Left ventricle myocardium inferior (tissue), 1 donor: ENCODE results near the gene UBE2QL1. TPM values are rescaled to one million over a fixed set of nuclear protein-coding genes. Genes with fewer than 3 reads are reported as not detected.

Experiments used
- DNase-seq: peaks from one replicate; pipeline ENCODE4 v3.0.0-alpha.2; 2020
- H3K27ac ChIP-seq: fragments of 200-600 bp; replicated peaks from 2 replicates; pipeline ENCODE4 v1.8.0; 2021
- H3K27me3 ChIP-seq: fragments of 200-600 bp; 2 replicates; pipeline ENCODE4 v1.8.0; 2021; ENCODE audit warnings: low read depth
- H3K36me3 ChIP-seq: fragments of 200-600 bp; 2 replicates; pipeline ENCODE4 v1.8.0; 2021
- H3K4me1 ChIP-seq: fragments of 200-600 bp; 2 replicates; pipeline ENCODE4 v1.8.0; 2021
- H3K4me3 ChIP-seq: fragments of 200-600 bp; 2 replicates; pipeline ENCODE4 v1.8.0; 2021; ENCODE audit warnings: mild to moderate bottlenecking, moderate library complexity
- H3K9me3 ChIP-seq: fragments of 200-600 bp; replicated peaks from 2 replicates; pipeline ENCODE4 v1.8.0; 2021
- intact Hi-C: fragments of 100-400 bp; cut with micrococcal nuclease; formaldehyde crosslinking; loops from one replicate; pipeline ENCODE4 v1.11.0; 2022
- total RNA-seq: library from RNA; stranded (reverse); fragmentation: NEBNext Ultra II Directional; extraction: Animal tissue kit (Norgen Biotek cat#: 25700); gene quantifications from one replicate; pipeline ENCODE4 v1.2.1, GENCODE V29; 2021
- TF ChIP-seq, protein P1 (sequence below): fragments of 200-600 bp; IDR thresholded peaks from 2 replicates; pipeline ENCODE4 v1.8.0; 2021; ENCODE audit warnings: antibody characterized with exemption, mild to moderate bottlenecking, borderline replicate concordance
- donor health status: DM: no; HTN: yes; CAD: no; lungs with severe emphysema.

UBE2QL1 gene
- total RNA-seq, 1 donor from 2014 or later: 25.5 TPM

DNA sequence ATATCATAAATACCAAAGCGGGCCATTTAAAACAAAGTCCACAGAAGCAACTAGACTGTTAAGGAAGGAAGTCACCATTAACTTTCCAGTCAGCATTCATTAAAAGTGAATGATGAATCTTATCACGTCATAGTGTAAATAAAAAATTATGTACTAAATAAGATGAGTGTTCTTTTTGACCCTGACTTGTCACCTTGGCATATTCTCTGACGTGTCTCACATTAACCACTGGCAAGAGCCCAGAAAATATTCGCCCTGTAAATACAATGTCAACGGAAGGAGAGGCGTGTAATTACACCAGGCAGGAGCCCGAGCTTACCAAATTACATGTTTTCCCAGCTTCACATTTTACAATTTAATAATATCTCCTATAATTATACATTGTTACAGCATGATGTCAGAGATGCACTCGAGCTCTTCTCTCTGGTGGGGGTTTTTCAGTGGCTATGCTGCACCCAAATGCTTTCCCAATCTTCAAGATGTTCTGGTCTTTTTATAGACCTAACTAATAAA, 29.3 kb upstream of the UBE2QL1 start:
- no peaks in the 10 kb centered on the region for H3K9me3 ChIP-seq
- H3K27ac ChIP-seq: peak overlapping the region; percentile 18
- intact Hi-C loops: no loop called here
- TF ChIP-seq, protein P1, sequence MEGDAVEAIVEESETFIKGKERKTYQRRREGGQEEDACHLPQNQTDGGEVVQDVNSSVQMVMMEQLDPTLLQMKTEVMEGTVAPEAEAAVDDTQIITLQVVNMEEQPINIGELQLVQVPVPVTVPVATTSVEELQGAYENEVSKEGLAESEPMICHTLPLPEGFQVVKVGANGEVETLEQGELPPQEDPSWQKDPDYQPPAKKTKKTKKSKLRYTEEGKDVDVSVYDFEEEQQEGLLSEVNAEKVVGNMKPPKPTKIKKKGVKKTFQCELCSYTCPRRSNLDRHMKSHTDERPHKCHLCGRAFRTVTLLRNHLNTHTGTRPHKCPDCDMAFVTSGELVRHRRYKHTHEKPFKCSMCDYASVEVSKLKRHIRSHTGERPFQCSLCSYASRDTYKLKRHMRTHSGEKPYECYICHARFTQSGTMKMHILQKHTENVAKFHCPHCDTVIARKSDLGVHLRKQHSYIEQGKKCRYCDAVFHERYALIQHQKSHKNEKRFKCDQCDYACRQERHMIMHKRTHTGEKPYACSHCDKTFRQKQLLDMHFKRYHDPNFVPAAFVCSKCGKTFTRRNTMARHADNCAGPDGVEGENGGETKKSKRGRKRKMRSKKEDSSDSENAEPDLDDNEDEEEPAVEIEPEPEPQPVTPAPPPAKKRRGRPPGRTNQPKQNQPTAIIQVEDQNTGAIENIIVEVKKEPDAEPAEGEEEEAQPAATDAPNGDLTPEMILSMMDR: no peak
- no peak overlapping the region for H3K4me3 ChIP-seq
- no peaks in the 10 kb centered on the region for H3K4me1 ChIP-seq
- DNase-seq: no peak
- H3K36me3 ChIP-seq: no peaks in the 10 kb centered on the region
- no peaks in the 10 kb centered on the region for H3K27me3 ChIP-seq

DNA sequence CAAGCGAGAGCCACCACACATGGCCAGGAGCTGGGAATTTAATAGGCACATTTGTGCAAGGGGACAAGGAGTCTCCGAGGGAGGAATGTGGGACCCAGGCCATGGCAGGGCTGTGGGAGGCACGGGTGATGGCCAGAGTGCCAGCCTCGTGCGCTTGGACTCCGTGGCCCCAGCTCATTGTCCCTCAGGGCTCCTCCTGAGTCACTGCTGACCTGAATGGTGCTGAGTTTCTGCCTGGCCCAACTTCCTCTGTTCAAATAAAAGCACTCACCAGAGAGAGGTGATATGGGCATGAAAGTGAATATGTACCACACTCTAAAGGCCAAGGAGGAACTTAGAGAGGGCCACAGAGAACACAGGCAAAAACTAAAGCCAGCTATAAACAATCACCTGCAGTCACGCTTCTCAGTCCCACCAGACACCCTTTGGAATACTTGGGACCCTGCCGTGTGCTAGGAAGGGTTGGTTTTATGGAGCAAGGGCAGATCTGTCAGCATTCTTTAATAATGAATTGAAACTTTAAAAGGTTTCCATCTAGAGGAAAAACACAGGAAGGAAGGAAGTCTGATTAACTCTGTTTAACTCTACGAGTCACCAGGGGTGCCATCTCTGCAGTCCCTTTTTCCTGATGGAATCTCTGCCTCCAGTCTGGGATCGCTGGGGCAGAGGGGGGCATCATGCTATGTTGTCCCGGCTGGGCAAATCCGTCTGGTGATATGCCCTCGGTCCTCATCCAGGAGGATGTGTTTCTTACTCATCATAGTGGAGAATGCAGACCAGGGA, 25.1 kb upstream of the UBE2QL1 start:
- Histone ChIP-seq H3K4me1 (no peaks in the 10 kb centered on the region), H3K36me3 (no peaks in the 10 kb centered on the region), H3K27me3 (peaks cover 15% of the 10 kb centered on the region), H3K4me3 (no peak overlapping the region), H3K9me3 (no peaks in the 10 kb centered on the region), H3K27ac (no peak overlapping the region)
- DNase-seq: no peak
- intact Hi-C loops: no loop called here
- TF ChIP-seq, protein P1: no peak

DNA sequence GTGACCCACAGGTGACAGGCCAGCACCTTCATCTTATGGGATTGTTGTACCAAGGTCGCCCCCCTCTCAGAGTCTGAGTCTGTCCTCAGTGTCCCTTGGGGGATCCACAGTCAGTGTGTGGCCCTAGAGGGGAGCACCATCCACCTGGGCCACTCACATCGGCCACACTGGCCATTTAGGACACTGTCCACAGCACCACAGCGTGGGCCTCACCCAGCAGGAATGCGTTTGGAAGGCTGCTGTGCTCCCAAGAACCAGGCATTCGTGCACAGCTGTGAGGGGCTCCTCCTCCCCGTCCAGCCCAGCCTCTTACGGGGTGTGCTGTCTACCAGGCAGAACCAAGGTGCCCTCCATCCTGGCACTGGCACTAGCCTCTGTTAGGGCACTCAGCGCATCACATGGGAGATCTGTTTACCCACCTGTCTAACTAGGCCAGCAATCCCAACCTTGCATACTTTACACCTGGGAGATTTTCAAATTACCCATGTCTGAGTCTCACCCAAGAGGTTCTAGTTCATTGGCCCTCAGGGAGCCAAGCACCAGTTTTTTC, 24.5 kb upstream of the UBE2QL1 start:
- peaks cover 15% of the 10 kb centered on the region for H3K27me3 ChIP-seq
- H3K36me3 ChIP-seq: no peaks in the 10 kb centered on the region
- DNase-seq: no peak
- H3K4me1 ChIP-seq: no peaks in the 10 kb centered on the region
- no peak overlapping the region for H3K4me3 ChIP-seq
- no peak overlapping the region for H3K27ac ChIP-seq
- TF ChIP-seq, protein P1: no peak
- H3K9me3 ChIP-seq: no peaks in the 10 kb centered on the region
- intact Hi-C loops: no loop called here

DNA sequence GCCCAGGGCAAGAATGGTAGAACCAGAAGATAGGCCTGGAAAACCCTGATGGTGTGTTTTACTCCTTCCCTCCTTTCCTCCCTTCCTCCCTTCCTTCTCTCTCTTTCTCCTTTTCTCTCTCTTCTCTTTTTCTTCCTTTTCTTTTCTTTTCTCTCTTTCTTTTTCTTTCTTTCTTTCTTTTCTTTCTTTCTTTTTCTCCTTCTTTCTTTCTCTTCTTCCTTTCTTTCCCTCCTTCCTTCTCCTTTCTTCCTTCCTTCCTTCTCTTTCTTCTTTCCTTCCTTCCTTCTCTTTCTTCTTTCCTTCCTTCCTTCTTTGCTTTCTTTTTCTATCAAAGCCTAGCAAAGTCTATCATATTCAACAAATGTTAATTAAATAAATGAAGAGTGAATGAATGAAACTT, 24.0 kb upstream of the UBE2QL1 start:
- intact Hi-C loops: no loop called here
- Histone ChIP-seq H3K36me3 (no peaks in the 10 kb centered on the region), H3K4me1 (peaks cover under 1% of the 10 kb centered on the region), H3K27me3 (peaks cover 17% of the 10 kb centered on the region), H3K27ac (no peak overlapping the region), H3K4me3 (no peak overlapping the region), H3K9me3 (no peaks in the 10 kb centered on the region)
- no peak for DNase-seq
- TF ChIP-seq, protein P1: no peak

DNA sequence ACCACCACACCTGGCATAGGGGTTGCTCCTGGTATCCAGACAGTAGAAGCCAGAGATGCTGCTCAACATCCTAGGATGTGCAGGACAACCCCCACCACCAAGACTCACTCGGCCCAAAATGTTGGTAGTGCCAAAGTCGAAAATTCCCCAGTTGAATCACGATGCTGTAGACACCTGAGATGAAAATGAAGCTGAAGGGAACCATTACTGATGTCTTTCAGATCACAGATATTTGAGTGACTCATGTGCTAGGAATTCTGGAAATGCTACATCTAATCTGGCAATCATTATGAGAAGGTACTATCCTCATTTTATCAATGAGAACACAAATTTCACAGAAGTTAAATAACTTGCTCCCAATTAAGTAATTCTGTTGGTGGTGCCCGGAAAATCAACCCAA, 21.0 kb upstream of the UBE2QL1 start:
- TF ChIP-seq, protein P1: no peak
- Histone ChIP-seq H3K4me3 (no peak overlapping the region), H3K27ac (no peak overlapping the region), H3K27me3 (peaks cover 41% of the 10 kb centered on the region), H3K9me3 (no peaks in the 10 kb centered on the region), H3K36me3 (no peaks in the 10 kb centered on the region), H3K4me1 (peaks cover 26% of the 10 kb centered on the region)
- intact Hi-C loops: no loop called here
- no peak for DNase-seq
